GM20000 (cell line): Measurements from ENCODE around the gene NADK.
"Not testable (repeated sequence)": the region's sequence is repeated elsewhere in the genome, so short reads cannot be mapped to it uniquely, and the experiment has no call there.

Source experiments
- DNase-seq: peaks from one replicate; pipeline ENCODE4 v3.0.0; 2012; ENCODE audit warnings: low spot score
- TF ChIP-seq, protein P1 (sequence below): IDR thresholded peaks from 2 replicates; pipeline ENCODE4 v1.5.1; 2012; ENCODE audit warnings: mild to moderate bottlenecking, control low read depth; ENCODE audit errors: extremely low read depth, missing control alignments

NADK gene

GRCh38 chr1:1732381-1732780 lies 45.9 kb downstream of the NADK start:
- TF ChIP-seq, protein P1, sequence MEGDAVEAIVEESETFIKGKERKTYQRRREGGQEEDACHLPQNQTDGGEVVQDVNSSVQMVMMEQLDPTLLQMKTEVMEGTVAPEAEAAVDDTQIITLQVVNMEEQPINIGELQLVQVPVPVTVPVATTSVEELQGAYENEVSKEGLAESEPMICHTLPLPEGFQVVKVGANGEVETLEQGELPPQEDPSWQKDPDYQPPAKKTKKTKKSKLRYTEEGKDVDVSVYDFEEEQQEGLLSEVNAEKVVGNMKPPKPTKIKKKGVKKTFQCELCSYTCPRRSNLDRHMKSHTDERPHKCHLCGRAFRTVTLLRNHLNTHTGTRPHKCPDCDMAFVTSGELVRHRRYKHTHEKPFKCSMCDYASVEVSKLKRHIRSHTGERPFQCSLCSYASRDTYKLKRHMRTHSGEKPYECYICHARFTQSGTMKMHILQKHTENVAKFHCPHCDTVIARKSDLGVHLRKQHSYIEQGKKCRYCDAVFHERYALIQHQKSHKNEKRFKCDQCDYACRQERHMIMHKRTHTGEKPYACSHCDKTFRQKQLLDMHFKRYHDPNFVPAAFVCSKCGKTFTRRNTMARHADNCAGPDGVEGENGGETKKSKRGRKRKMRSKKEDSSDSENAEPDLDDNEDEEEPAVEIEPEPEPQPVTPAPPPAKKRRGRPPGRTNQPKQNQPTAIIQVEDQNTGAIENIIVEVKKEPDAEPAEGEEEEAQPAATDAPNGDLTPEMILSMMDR, result no peak
- DNase-seq, result no peak

- TF ChIP-seq, protein P1, result no peak
Observed at GRCh38 chr1:1730870-1731269, 47.4 kb downstream of the NADK start.

DNA sequence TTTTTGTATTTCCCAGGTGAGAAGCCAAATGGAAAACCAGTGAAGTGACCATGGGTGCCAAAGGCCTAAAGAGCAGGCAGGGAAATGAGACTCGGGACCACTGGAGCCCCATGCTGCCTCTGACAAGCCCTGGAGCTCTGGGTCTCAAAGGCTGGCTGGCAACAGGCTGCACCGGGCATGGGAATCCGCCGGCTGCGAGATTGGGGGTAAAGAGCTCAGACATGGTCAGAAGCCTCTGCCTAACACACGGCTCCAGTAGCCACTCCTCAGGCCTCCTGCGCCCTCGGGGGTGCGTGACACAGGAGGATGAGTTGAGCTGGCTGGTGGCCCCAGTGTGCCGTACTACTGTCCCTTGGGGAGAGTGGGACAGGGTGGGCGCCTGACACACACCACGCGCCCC lies 48.0 kb downstream of the NADK start:
- not testable (repeated sequence) for DNase-seq

More at GRCh38 chr1:1730870-1731269, 47.4 kb downstream of the NADK start:
- DNase-seq, result no peak

GRCh38 chr1:1729116-1729816 lies 49.0 kb downstream of the NADK start:
- DNase-seq, result not testable (repeated sequence)

GRCh38 chr1:1728308-1729005 lies 49.8 kb downstream of the NADK start:
- not testable (repeated sequence) for DNase-seq

- not testable (repeated sequence) for DNase-seq
Observed at GRCh38 chr1:1727131-1727651, 51.1 kb downstream of the NADK start.

DNA sequence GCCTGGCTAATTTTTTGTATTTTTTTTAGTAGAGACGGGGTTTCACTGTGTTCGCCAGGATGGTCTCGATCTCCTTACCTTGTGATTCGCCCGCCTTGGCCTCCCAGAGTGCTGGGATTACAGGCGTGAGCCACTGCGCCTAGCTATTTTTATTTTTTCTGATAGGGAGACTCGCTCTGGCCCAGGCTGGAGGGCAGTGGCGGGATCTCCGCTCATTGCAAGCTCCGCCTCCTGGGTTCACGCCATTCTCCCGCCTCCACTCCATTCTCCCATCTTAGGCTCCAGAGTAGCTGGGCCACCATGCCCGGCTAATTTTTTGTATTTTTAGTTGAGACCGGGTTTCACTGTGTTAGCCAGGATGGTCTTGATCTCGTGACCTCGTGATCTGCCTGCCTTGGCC lies 52.2 kb downstream of the NADK start:
- not testable (repeated sequence) for DNase-seq

GRCh38 chr1:1724035-1724864 lies 54.0 kb downstream of the NADK start, which contains the start of gene CDK11A:
Gene CDK11A (minus strand): TSS chr1:1724357. CDS start chr1:1722818, 1,539 bp downstream.
- peak; percentile 93 for DNase-seq

GRCh38 chr1:1721201-1721600 lies 57.1 kb downstream of the NADK start:
- no peak for DNase-seq

DNA sequence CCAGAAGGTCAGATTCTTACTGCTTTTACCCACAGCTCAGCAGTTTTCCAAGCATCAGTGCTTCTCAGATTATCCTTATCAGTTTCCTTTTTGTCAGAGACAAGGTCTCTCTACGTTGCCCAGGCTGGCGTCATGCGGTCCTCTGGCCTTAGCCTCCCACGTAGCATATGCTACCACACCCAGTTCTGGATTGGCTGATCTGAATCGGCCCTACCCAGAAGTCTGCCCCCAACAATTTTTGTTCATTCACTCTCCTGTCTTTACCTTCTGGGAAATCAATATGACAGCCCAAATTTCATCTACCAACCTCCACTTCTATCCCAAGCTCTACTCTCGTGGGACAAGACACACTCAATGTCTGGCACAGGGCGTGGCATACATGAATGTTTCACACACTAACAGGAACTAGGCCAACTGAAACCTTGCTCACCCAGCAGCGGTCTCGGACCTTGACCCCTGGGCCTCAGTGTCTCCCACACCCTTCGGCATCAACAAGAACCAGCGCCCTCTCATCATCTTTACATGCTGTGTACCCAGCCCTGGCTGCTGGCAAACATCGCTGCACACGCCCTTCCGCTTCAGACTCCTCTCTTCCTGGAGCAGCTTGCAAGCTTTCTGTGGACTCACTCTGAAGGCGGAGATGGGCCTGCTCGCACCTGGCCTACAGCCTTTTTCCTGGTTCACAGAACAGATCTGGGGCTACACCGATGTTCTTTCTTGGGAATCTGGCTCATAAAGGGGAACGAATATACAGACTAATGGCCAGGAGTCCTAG lies 63.0 kb downstream of the NADK start:
- not testable (repeated sequence) for DNase-seq

More at GRCh38 chr1:1721201-1721600, 57.1 kb downstream of the NADK start:
- TF ChIP-seq, protein P1, result no peak

- not testable (repeated sequence) for DNase-seq
Observed at GRCh38 chr1:1707897-1708296, 70.4 kb downstream of the NADK start.

- not testable (repeated sequence) for DNase-seq
Observed at GRCh38 chr1:1707241-1707640, 71.0 kb downstream of the NADK start.

GRCh38 chr1:1705623-1706022 lies 72.6 kb downstream of the NADK start:
- DNase-seq, result not testable (repeated sequence)

GRCh38 chr1:1704284-1704957 lies 73.8 kb downstream of the NADK start:
- DNase-seq, result not testable (repeated sequence)
